Inferior parietal cortex (tissue), 1 donor: ENCODE data around the gene MAN2A2.

Source experiments
- DNase-seq: peaks from one replicate; pipeline ENCODE4 v3.0.0-alpha.2; 2016; ENCODE audit errors: extremely low spot score

The MAN2A2 gene

GRCh38 chr15:90960298-90961091, 57.4 kb downstream of the MAN2A2 start:
- no peak for DNase-seq

- no peak for DNase-seq
Measured at GRCh38 chr15:90962021-90962420, 58.9 kb downstream of the MAN2A2 start.

- no peak for DNase-seq
Measured at GRCh38 chr15:90966262-90966661, 63.2 kb downstream of the MAN2A2 start.

- DNase-seq: no peak
Measured at GRCh38 chr15:90967206-90967605, 64.1 kb downstream of the MAN2A2 start.

GRCh38 chr15:90968434-90968833, 65.3 kb downstream of the MAN2A2 start:
- no peak for DNase-seq

GRCh38 chr15:90970274-90970673, 67.2 kb downstream of the MAN2A2 start:
- no peak for DNase-seq

GRCh38 chr15:90972133-90972532, 69.0 kb downstream of the MAN2A2 start:
- no peak for DNase-seq
